Measurements from ENCODE around the gene ZNF746. TPM values are rescaled to one million over a fixed set of nuclear protein-coding genes. Genes with fewer than 3 reads are reported as not detected.
"Not testable (repeated sequence)": the region's sequence is repeated elsewhere in the genome, so short reads cannot be mapped to it uniquely, and the experiment has no call there.

The ZNF746 gene
- total RNA-seq, 1 experiment from 2014 or later: 22.0 TPM

- BruUV-seq (replicated peaks): no TSS peak
- H3K4me1 Mint-ChIP-seq (ENCODE audit: insufficient read depth, unreplicated experiment): no peaks in the 10 kb centered on the region
- H3K27ac Mint-ChIP-seq (ENCODE audit: low read depth, unreplicated experiment): no peak overlapping the region
- no peaks in the 10 kb centered on the region for H3K27me3 Mint-ChIP-seq (ENCODE audit: insufficient read depth, unreplicated experiment)
- DNase-seq (ENCODE audit: unreplicated experiment): no peak
- H3K36me3 Mint-ChIP-seq (ENCODE audit: insufficient read depth, unreplicated experiment): peaks cover 87% of the 10 kb centered on the region
- ChIA-PET CTCF (interaction anchor here (0.6 kb wide), 1 partner anchor 9 kb away, joined by 3 read pairs; no protein-coding TSS in a partner anchor), POLR2A (no interaction called here)
- H3K4me3 Mint-ChIP-seq (ENCODE audit: unreplicated experiment): no peak overlapping the region
- H3K9me3 Mint-ChIP-seq (ENCODE audit: unreplicated experiment): no peaks in the 10 kb centered on the region
- TF ChIP-seq CTCF (IDR thresholded peaks at IDR 0.05; ENCODE audit: unreplicated experiment): no peak
- intact Hi-C loops (cut with micrococcal nuclease): no loop called here
These were observed 46.8 kb downstream of the ZNF746 start for GRCh38 chr7:149450821-149451220.

GRCh38 chr7:149449897-149450296, 47.7 kb downstream of the ZNF746 start:
- Mint-ChIP-seq H3K9me3 (ENCODE audit: unreplicated experiment) (no peaks in the 10 kb centered on the region), H3K27me3 (ENCODE audit: insufficient read depth, unreplicated experiment) (no peaks in the 10 kb centered on the region), H3K27ac (ENCODE audit: low read depth, unreplicated experiment) (no peak overlapping the region), H3K4me1 (ENCODE audit: insufficient read depth, unreplicated experiment) (no peaks in the 10 kb centered on the region), H3K4me3 (ENCODE audit: unreplicated experiment) (no peak overlapping the region), H3K36me3 (ENCODE audit: insufficient read depth, unreplicated experiment) (peaks cover 89% of the 10 kb centered on the region)
- no TSS peak for BruUV-seq (replicated peaks)
- no peak for DNase-seq (ENCODE audit: unreplicated experiment)
- intact Hi-C loops (cut with micrococcal nuclease): no loop called here
- ChIA-PET POLR2A (no interaction called here), CTCF (no interaction called here)
- no peak for TF ChIP-seq CTCF (IDR thresholded peaks at IDR 0.05; ENCODE audit: unreplicated experiment)

GRCh38 chr7:149448961-149449360, 48.6 kb downstream of the ZNF746 start:
- TF ChIP-seq CTCF (IDR thresholded peaks at IDR 0.05; ENCODE audit: unreplicated experiment): no peak
- Mint-ChIP-seq H3K4me3 (ENCODE audit: unreplicated experiment) (no peak overlapping the region), H3K27me3 (ENCODE audit: insufficient read depth, unreplicated experiment) (no peaks in the 10 kb centered on the region), H3K27ac (ENCODE audit: low read depth, unreplicated experiment) (no peak overlapping the region), H3K4me1 (ENCODE audit: insufficient read depth, unreplicated experiment) (no peaks in the 10 kb centered on the region), H3K36me3 (ENCODE audit: insufficient read depth, unreplicated experiment) (peaks cover 89% of the 10 kb centered on the region), H3K9me3 (ENCODE audit: unreplicated experiment) (no peaks in the 10 kb centered on the region)
- DNase-seq (ENCODE audit: unreplicated experiment): no peak
- POLR2A ChIA-PET: no interaction called here
- BruUV-seq (replicated peaks): no TSS peak
- intact Hi-C loops (cut with micrococcal nuclease): no loop called here
- CTCF ChIA-PET: no interaction called here

- H3K27ac Mint-ChIP-seq (ENCODE audit: low read depth, unreplicated experiment); DNase-seq (ENCODE audit: unreplicated experiment); H3K27me3 Mint-ChIP-seq (ENCODE audit: insufficient read depth, unreplicated experiment); BruUV-seq (replicated peaks); intact Hi-C loops (cut with micrococcal nuclease); H3K4me3 Mint-ChIP-seq (ENCODE audit: unreplicated experiment); H3K9me3 Mint-ChIP-seq (ENCODE audit: unreplicated experiment); H3K4me1 Mint-ChIP-seq (ENCODE audit: insufficient read depth, unreplicated experiment): not testable (repeated sequence)
- peaks cover 69% of the 10 kb centered on the region for H3K36me3 Mint-ChIP-seq (ENCODE audit: insufficient read depth, unreplicated experiment)
- ChIA-PET CTCF (interaction anchor here (0.7 to 1.0 kb wide), 3 partner anchors 16 to 949 kb away, joined by 3 to 4 read pairs (median 3); no protein-coding TSS in a partner anchor), POLR2A (interaction anchor here (1.0 kb wide), 1 partner anchor 13 kb away, joined by 3 read pairs; no protein-coding TSS in a partner anchor)
These were observed 51.6 kb downstream of the ZNF746 start for GRCh38 chr7:149446026-149446425.

GRCh38 chr7:149444287-149444686, 53.3 kb downstream of the ZNF746 start:
- no TSS peak for BruUV-seq (replicated peaks)
- intact Hi-C loops (cut with micrococcal nuclease): no loop called here
- Mint-ChIP-seq H3K36me3 (ENCODE audit: insufficient read depth, unreplicated experiment) (peaks cover 60% of the 10 kb centered on the region), H3K4me3 (ENCODE audit: unreplicated experiment) (no peak overlapping the region), H3K27me3 (ENCODE audit: insufficient read depth, unreplicated experiment) (no peaks in the 10 kb centered on the region), H3K9me3 (ENCODE audit: unreplicated experiment) (no peaks in the 10 kb centered on the region), H3K27ac (ENCODE audit: low read depth, unreplicated experiment) (no peak overlapping the region), H3K4me1 (ENCODE audit: insufficient read depth, unreplicated experiment) (no peaks in the 10 kb centered on the region)
- ChIA-PET CTCF (interaction anchor here (1.1 kb wide), 1 partner anchor 16 kb away, joined by 4 read pairs; no protein-coding TSS in a partner anchor), POLR2A (no interaction called here)
- no peak for TF ChIP-seq CTCF (IDR thresholded peaks at IDR 0.05; ENCODE audit: unreplicated experiment)
- no peak for DNase-seq (ENCODE audit: unreplicated experiment)

All from MCF 10A (cell line).